Neural cell (in vitro differentiated cells): ENCODE results near the gene EHBP1. TPM values are rescaled to one million over a fixed set of nuclear protein-coding genes. Genes with fewer than 3 reads are reported as not detected.

Experiments
- H2AFZ ChIP-seq: fragments of 200-600, 300-800 bp; sonication (generic), shearing (Covaris generic); 2 replicates; pipeline ENCODE4 v1.6.0; 2014; ENCODE audit warnings: low read depth, mild to moderate bottlenecking, antibody characterized with exemption, low read length, moderate library complexity
- H3F3A ChIP-seq: fragments of 200-600 bp; shearing (Covaris generic); 2 replicates; pipeline ENCODE4 v1.6.1; 2016; ENCODE audit warnings: mild to moderate bottlenecking, moderate library complexity, mixed read lengths, antibody characterized with exemption, low read length; ENCODE audit not compliant: insufficient read depth, poor library complexity, severe bottlenecking
- H3K27ac ChIP-seq: fragments of 200-600, 300-800 bp; sonication (generic), shearing (Covaris generic); 2 replicates; pipeline ENCODE4 v1.5.1; 2014; ENCODE audit warnings: mild to moderate bottlenecking, low read length, moderate library complexity
- H3K27me3 ChIP-seq: fragments of 300-800, 200-600 bp; sonication (generic), shearing (Covaris generic); 2 replicates; pipeline ENCODE4 v1.6.0; 2014; ENCODE audit warnings: mild to moderate bottlenecking, low read depth, low read length, moderate library complexity; ENCODE audit not compliant: insufficient read depth
- H3K36me3 ChIP-seq: fragments of 300-800, 200-600 bp; sonication (generic), shearing (Covaris generic); 2 replicates; pipeline ENCODE4 v1.5.1; 2014; ENCODE audit warnings: mild to moderate bottlenecking, antibody characterized with exemption, low read length, moderate library complexity; ENCODE audit not compliant: insufficient read depth
- H3K4me2 ChIP-seq: fragments of 300-800, 200-600 bp; sonication (generic), shearing (Covaris generic); 2 replicates; pipeline ENCODE4 v1.6.0; 2014; ENCODE audit warnings: mild to moderate bottlenecking, low read length
- H3K4me3 ChIP-seq: fragments of 300-800, 200-600 bp; sonication (generic), shearing (Covaris generic); 2 replicates; pipeline ENCODE4 v1.5.1; 2014; ENCODE audit warnings: mild to moderate bottlenecking, low read length, moderate library complexity
- H3K79me2 ChIP-seq: fragments of 200-600 bp; shearing (Covaris generic); replicated peaks from 2 replicates; pipeline ENCODE4 v1.6.0; 2014; ENCODE audit warnings: mild to moderate bottlenecking, low read length, moderate library complexity; ENCODE audit not compliant: insufficient read depth
- H3K9ac ChIP-seq: fragments of 300-800, 200-600 bp; sonication (generic), shearing (Covaris generic); 2 replicates; pipeline ENCODE4 v1.6.1; 2016; ENCODE audit warnings: mild to moderate bottlenecking, low read length, mixed read lengths
- H3K9me2 ChIP-seq: fragments of 200-600 bp; shearing (Covaris generic); 2 replicates; pipeline ENCODE4 v1.6.1; 2016; ENCODE audit warnings: mild to moderate bottlenecking, low read length, mixed read lengths; ENCODE audit not compliant: insufficient read depth
- H3K9me3 ChIP-seq: fragments of 200-600, 300-800 bp; sonication (generic), shearing (Covaris generic); 2 replicates; pipeline ENCODE4 v1.6.1; 2016; ENCODE audit warnings: mild to moderate bottlenecking, mixed run types, low read length, moderate library complexity, mixed read lengths
- H4K20me1 ChIP-seq: fragments of 200-600 bp; shearing (Covaris generic); 2 replicates; pipeline ENCODE4 v1.6.1; 2016; ENCODE audit warnings: mild to moderate bottlenecking, mixed run types; ENCODE audit not compliant: insufficient read depth
- CTCF ChIP-seq: fragments of 450-650 bp; IDR thresholded peaks from 2 replicates; pipeline ENCODE4 v1.5.1; 2014; ENCODE audit warnings: antibody characterized with exemption, mild to moderate bottlenecking, moderate library complexity; ENCODE audit not compliant: poor library complexity, severe bottlenecking
- EP300 ChIP-seq: fragments of 450-650 bp; conservative IDR thresholded peaks from 2 replicates; pipeline ENCODE4 v1.6.1; 2014; ENCODE audit warnings: antibody characterized with exemption, mild to moderate bottlenecking, moderate library complexity; ENCODE audit not compliant: poor library complexity, severe bottlenecking
- EZH2 ChIP-seq: fragments of 200-600, 300-800 bp; shearing (Covaris generic), sonication (generic); IDR thresholded peaks from 2 replicates; pipeline ENCODE4 v1.6.1; 2014; ENCODE audit warnings: antibody characterized with exemption, low read length, borderline replicate concordance, mild to moderate bottlenecking; ENCODE audit not compliant: insufficient read depth, poor library complexity, severe bottlenecking
- MXI1 ChIP-seq: fragments of 450-650 bp; conservative IDR thresholded peaks from 2 replicates; pipeline ENCODE4 v1.6.1; 2014; ENCODE audit warnings: antibody characterized with exemption, mild to moderate bottlenecking; ENCODE audit not compliant: poor library complexity, severe bottlenecking
- POLR2AphosphoS5 ChIP-seq: IDR thresholded peaks from 2 replicates; pipeline ENCODE4 v1.6.1; 2012
- RAD21 ChIP-seq: fragments of 450-650 bp; conservative IDR thresholded peaks from 2 replicates; pipeline ENCODE4 v1.6.1; 2014; ENCODE audit warnings: antibody characterized with exemption, mild to moderate bottlenecking, moderate library complexity
- REST ChIP-seq: IDR thresholded peaks from 2 replicates; pipeline ENCODE4 v1.6.1; 2012; ENCODE audit warnings: borderline replicate concordance
- SMC3 ChIP-seq: fragments of 450-650 bp; conservative IDR thresholded peaks from 2 replicates; pipeline ENCODE4 v1.6.1; 2014; ENCODE audit warnings: antibody characterized with exemption, mild to moderate bottlenecking, moderate library complexity; ENCODE audit not compliant: poor library complexity
- TAF1 ChIP-seq: IDR thresholded peaks from 2 replicates; pipeline ENCODE4 v1.6.1; 2012; ENCODE audit warnings: low read depth
- polyA plus RNA-seq: library from polyadenylated mRNA; depleted of rRNA; stranded (reverse); fragments of >200 nt; gene quantifications from 2 replicates; pipeline ENCODE4 v1.2.3, GENCODE V29; 2014

Gene EHBP1
- polyA plus RNA-seq, 1 donor from 2014 or later: 52.6 TPM

DNA sequence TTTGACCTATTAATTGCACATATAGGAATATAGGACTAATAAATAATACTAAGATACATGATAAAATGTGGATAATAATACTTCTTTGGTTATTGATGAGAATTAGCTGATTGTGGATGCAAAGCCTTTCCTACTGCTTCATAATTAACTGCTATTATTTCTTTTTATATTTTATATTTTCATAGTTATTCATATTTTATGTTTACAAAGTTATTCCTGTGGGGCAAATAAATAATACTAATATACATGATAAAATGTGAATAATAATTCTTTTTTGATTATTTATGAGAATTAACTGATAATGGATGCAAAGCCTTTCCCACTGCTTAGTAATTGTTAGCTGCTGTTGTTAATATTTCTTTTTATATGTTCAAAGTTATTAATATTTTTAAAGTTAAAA lies 146.7 kb downstream of the EHBP1 start:
- Histone ChIP-seq H3K79me2 (no peaks in the 10 kb centered on the region), H3K27ac (no peak overlapping the region), H3K9me2 (no peaks in the 10 kb centered on the region), H3K9ac (no peak overlapping the region), H3K9me3 (peaks cover 4% of the 10 kb centered on the region), H3K4me2 (no peak overlapping the region), H3F3A (no peaks in the 10 kb centered on the region), H3K4me3 (no peak overlapping the region), H3K27me3 (no peaks in the 10 kb centered on the region), H3K36me3 (peaks cover 3% of the 10 kb centered on the region), H2AFZ (no peak overlapping the region), H4K20me1 (no peaks in the 10 kb centered on the region)
- no peak for TF ChIP-seq TAF1
- TF ChIP-seq CTCF: no peak
- TF ChIP-seq EP300: no peak
- TF ChIP-seq MXI1: no peak
- TF ChIP-seq REST: no peak
- TF ChIP-seq SMC3: no peak
- no peak for TF ChIP-seq RAD21
- TF ChIP-seq POLR2AphosphoS5: no peak
- no peak for TF ChIP-seq EZH2

DNA sequence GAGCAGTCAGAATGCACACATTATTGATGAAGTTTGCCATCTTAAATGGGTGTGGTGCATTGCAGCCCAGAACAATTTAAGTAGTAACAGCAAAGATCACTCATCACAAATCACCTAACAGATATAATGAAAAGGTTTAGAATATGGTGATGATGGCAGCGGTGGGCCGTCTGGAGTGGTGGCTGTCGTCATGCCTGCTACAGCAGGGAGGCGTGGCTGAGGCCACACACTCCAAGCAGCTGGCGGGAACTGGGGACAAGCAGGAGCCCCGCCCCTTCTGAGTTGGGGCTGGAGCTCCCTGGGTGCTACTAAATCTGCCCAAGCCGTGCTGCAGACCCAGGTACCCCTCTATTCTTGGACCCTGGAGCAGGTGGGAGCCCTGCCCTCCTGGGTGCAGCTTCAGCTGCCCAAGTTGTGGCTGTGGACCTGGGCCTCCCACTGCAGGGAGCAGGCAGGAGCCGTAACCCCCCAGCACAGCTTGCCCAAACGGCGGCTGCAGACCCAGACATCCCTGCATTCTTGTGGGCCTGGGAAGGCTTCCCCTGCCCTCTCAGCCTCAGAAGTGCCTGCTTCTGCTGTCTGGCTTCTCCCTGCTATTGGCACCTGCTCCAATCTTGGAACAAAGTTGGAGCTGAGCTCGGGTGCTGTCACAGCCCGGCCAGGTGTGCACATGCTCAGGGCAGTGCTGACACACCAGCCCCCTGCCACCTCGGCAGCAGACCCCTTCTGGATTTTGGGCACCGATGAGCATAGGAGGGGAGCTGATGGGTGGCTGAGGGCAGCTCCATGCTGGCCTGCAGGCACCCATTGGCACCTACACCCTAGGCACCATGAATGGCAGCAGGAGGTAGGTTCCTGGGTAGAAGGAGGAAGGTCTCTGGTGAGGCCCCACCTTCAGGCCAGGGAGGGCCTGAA lies 149.3 kb downstream of the EHBP1 start:
- Histone ChIP-seq H3K36me3 (peaks cover 3% of the 10 kb centered on the region), H3K9me2 (no peaks in the 10 kb centered on the region), H3K9me3 (peaks cover 4% of the 10 kb centered on the region), H3K27ac (no peak overlapping the region), H3K4me2 (no peak overlapping the region), H2AFZ (no peak overlapping the region), H3K27me3 (no peaks in the 10 kb centered on the region), H3K4me3 (no peak overlapping the region), H3K9ac (no peak overlapping the region), H4K20me1 (no peaks in the 10 kb centered on the region), H3F3A (no peaks in the 10 kb centered on the region), H3K79me2 (no peaks in the 10 kb centered on the region)
- no peak for TF ChIP-seq CTCF
- no peak for TF ChIP-seq MXI1
- no peak for TF ChIP-seq RAD21
- no peak for TF ChIP-seq EP300
- TF ChIP-seq REST: no peak
- TF ChIP-seq TAF1: no peak
- TF ChIP-seq EZH2: no peak
- TF ChIP-seq SMC3: no peak
- TF ChIP-seq POLR2AphosphoS5: no peak
